Measurements from ENCODE around the gene POFUT1. TPM values are rescaled to one million over a fixed set of nuclear protein-coding genes. Genes with fewer than 3 reads are reported as not detected.

The POFUT1 gene
- total RNA-seq, 1 donor from 2014 or later, result 24.0 TPM

DNA sequence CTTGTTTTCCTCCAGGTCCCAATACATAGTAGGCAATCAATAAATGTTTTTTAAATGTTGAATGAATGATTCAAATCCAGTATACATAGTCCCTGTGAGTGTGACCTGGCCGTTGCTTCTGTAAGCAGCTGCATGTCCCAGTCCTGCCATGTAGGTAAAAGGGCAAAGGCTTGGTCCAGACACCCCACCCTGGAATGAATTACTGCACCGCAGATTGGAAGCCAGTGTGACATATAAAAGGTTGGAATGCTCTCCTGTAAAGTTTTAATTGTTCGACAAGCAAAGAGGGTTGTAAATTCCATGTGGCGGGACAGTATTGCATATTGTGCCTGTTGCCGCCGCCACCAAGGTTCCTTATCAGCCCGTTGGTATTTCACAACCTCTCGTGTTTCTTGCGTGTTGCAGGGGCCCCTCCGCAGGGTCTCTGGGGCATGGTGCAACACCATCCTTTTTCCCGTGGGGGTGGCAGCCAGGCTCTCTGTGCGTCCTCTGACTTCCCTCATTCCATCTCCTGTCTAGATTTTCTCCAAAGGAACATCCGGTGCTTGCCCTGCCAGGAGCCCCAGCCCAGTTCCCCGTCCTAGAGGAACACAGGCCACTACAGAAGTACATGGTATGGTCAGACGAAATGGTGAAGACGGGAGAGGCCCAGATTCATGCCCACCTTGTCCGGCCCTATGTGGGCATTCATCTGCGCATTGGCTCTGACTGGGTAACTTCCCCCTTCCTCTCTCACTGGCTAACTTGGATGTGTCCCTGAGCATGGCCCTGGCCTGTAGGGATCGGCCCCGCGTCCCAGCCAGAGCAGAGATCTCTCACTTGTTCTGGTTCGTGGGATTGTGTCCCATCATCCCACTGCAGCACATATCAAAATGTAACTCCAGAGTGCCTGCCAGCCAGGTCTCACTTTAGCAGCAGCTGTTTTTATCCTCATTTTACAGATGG lies 20.3 kb downstream of the POFUT1 start:
- DNase-seq (no peak), ATAC-seq (ENCODE audit: low read depth) (no peak)
- Mint-ChIP-seq H3K9me3 (no peaks in the 10 kb centered on the region), H3K4me3 (no peak overlapping the region), H3K4me1 (peaks cover 19% of the 10 kb centered on the region), H3K27me3 (no peaks in the 10 kb centered on the region), H3K27ac (no peak overlapping the region), H3K36me3 (ENCODE audit: low read depth) (peaks cover 71% of the 10 kb centered on the region)
- ChIA-PET POLR2A (no interaction called here), CTCF (no interaction called here)
- intact Hi-C loops (cut with micrococcal nuclease), result no loop called here
- TF ChIP-seq, protein P1, sequence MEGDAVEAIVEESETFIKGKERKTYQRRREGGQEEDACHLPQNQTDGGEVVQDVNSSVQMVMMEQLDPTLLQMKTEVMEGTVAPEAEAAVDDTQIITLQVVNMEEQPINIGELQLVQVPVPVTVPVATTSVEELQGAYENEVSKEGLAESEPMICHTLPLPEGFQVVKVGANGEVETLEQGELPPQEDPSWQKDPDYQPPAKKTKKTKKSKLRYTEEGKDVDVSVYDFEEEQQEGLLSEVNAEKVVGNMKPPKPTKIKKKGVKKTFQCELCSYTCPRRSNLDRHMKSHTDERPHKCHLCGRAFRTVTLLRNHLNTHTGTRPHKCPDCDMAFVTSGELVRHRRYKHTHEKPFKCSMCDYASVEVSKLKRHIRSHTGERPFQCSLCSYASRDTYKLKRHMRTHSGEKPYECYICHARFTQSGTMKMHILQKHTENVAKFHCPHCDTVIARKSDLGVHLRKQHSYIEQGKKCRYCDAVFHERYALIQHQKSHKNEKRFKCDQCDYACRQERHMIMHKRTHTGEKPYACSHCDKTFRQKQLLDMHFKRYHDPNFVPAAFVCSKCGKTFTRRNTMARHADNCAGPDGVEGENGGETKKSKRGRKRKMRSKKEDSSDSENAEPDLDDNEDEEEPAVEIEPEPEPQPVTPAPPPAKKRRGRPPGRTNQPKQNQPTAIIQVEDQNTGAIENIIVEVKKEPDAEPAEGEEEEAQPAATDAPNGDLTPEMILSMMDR (IDR thresholded peaks at IDR 0.05), result no peak

- intact Hi-C loops (cut with micrococcal nuclease), result no loop called here
- ATAC-seq (ENCODE audit: low read depth) (no peak), DNase-seq (no peak)
- POLR2A ChIA-PET, result no interaction called here
- H3K36me3 Mint-ChIP-seq (ENCODE audit: low read depth), result peaks cover 70% of the 10 kb centered on the region
- H3K27me3 Mint-ChIP-seq, result no peaks in the 10 kb centered on the region
- H3K9me3 Mint-ChIP-seq, result no peaks in the 10 kb centered on the region
- peaks cover 25% of the 10 kb centered on the region for H3K4me1 Mint-ChIP-seq
- TF ChIP-seq, protein P1 (IDR thresholded peaks at IDR 0.05), result no peak
- no peak overlapping the region for H3K27ac Mint-ChIP-seq
- CTCF ChIA-PET, result no interaction called here
- H3K4me3 Mint-ChIP-seq, result no peak overlapping the region
These were observed 21.6 kb downstream of the POFUT1 start for GRCh38 chr20:32229251-32229747.

DNA sequence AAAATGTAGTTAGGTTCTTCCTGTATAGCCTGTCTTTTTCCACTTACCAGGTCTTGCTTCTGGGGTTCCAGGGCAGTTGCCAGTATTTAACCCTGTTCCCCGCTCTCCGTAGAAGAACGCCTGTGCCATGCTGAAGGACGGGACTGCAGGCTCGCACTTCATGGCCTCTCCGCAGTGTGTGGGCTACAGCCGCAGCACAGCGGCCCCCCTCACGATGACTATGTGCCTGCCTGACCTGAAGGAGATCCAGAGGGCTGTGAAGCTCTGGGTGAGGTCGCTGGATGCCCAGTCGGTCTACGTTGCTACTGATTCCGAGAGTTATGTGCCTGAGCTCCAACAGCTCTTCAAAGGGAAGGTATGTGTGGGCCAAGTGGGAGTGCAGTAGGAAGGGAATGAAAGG lies 23.0 kb downstream of the POFUT1 start:
- TF ChIP-seq, protein P1 (IDR thresholded peaks at IDR 0.05), result no peak
- DNase-seq (no peak), ATAC-seq (ENCODE audit: low read depth) (no peak)
- ChIA-PET CTCF (no interaction called here), POLR2A (no interaction called here)
- Mint-ChIP-seq H3K9me3 (no peaks in the 10 kb centered on the region), H3K4me1 (peaks cover 26% of the 10 kb centered on the region), H3K36me3 (ENCODE audit: low read depth) (peaks cover 77% of the 10 kb centered on the region), H3K27me3 (no peaks in the 10 kb centered on the region), H3K27ac (no peak overlapping the region), H3K4me3 (no peak overlapping the region)
- intact Hi-C loops (cut with micrococcal nuclease), result loop anchor here (10.0 kb wide), 1 partner anchor 54 kb away; no protein-coding TSS in a partner anchor

- ATAC-seq (ENCODE audit: low read depth) (no peak), DNase-seq (no peak)
- H3K4me1 Mint-ChIP-seq, result peaks cover 26% of the 10 kb centered on the region
- TF ChIP-seq, protein P1 (IDR thresholded peaks at IDR 0.05), result no peak
- H3K9me3 Mint-ChIP-seq, result no peaks in the 10 kb centered on the region
- intact Hi-C loops (cut with micrococcal nuclease), result loop anchor here (10.0 kb wide), 1 partner anchor 54 kb away; no protein-coding TSS in a partner anchor
- POLR2A ChIA-PET, result interaction anchor here (0.6 to 1.1 kb wide), 2 partner anchors 37 to 40 kb away, joined by 3 read pairs; no protein-coding TSS in a partner anchor
- no peaks in the 10 kb centered on the region for H3K27me3 Mint-ChIP-seq
- H3K36me3 Mint-ChIP-seq (ENCODE audit: low read depth), result peaks cover 80% of the 10 kb centered on the region
- peak overlapping the region; percentile 90 for H3K27ac Mint-ChIP-seq
- CTCF ChIA-PET, result no interaction called here
- H3K4me3 Mint-ChIP-seq, result no peak overlapping the region
These were observed 23.6 kb downstream of the POFUT1 start for GRCh38 chr20:32231245-32231644.

- H3K4me3 Mint-ChIP-seq, result no peak overlapping the region
- H3K4me1 Mint-ChIP-seq, result peaks cover 26% of the 10 kb centered on the region
- peaks cover 78% of the 10 kb centered on the region for H3K36me3 Mint-ChIP-seq (ENCODE audit: low read depth)
- ChIA-PET CTCF (no interaction called here), POLR2A (interaction anchor here (0.6 to 1.5 kb wide), 4 partner anchors 38 to 128 kb away, joined by 3 to 6 read pairs (median 4); no protein-coding TSS in a partner anchor)
- intact Hi-C loops (cut with micrococcal nuclease), result loop anchor here (10.0 kb wide), 1 partner anchor 53 kb away; no protein-coding TSS in a partner anchor
- no peaks in the 10 kb centered on the region for H3K27me3 Mint-ChIP-seq
- peak overlapping the region; percentile 90 for H3K27ac Mint-ChIP-seq
- DNase-seq (no peak), ATAC-seq (ENCODE audit: low read depth) (peak; percentile 73)
- TF ChIP-seq, protein P1 (IDR thresholded peaks at IDR 0.05), result no peak
- no peaks in the 10 kb centered on the region for H3K9me3 Mint-ChIP-seq
These were observed 24.2 kb downstream of the POFUT1 start for GRCh38 chr20:32231847-32232246.

Data from activated B cell treated with CpG ODN at 0.5 μM for 24 hours (primary cell).